Activated CD8-positive, alpha-beta T cell treated with anti-CD3 and anti-CD28 coated beads for 36 hours (primary cell): ENCODE results near the gene CAMTA1. TPM values are rescaled to one million over a fixed set of nuclear protein-coding genes. Genes with fewer than 3 reads are reported as not detected.

ENCODE experiments used
- ATAC-seq: fragments of 200-7000 bp; cut with Tn5 transposase; one replicate; pipeline ENCODE4 v1.10.0; 2021; ENCODE audit warnings: mild to moderate bottlenecking, moderate library complexity
- CTCF ChIA-PET: fragments of 350-600 bp; sonication (Branson Sonifier 250); formaldehyde crosslinking; loops from one replicate; lab custom pipeline; 2021; ENCODE audit warnings: antibody characterized with exemption; lab: Charles Lee
- POLR2A ChIA-PET: fragments of 350-600 bp; sonication (Branson Sonifier 250); formaldehyde crosslinking; loops from one replicate; lab custom pipeline; 2021; ENCODE audit warnings: antibody characterized with exemption; lab: Charles Lee
- DNase-seq: peaks from one replicate; pipeline ENCODE4 v3.0.0-alpha.2; 2020
- H3K27ac Mint-ChIP-seq: one replicate; pipeline ENCODE4 v1.8.0; 2021; ENCODE audit warnings: mild to moderate bottlenecking, mixed read lengths
- H3K27me3 Mint-ChIP-seq: one replicate; pipeline ENCODE4 v1.8.0; 2021; ENCODE audit warnings: mixed read lengths
- H3K36me3 Mint-ChIP-seq: one replicate; pipeline ENCODE4 v1.8.0; 2021; ENCODE audit warnings: low read depth, mixed read lengths
- H3K4me1 Mint-ChIP-seq: one replicate; pipeline ENCODE4 v1.8.0; 2021; ENCODE audit warnings: low read depth, mixed read lengths
- H3K4me3 Mint-ChIP-seq: one replicate; pipeline ENCODE4 v1.8.0; 2021; ENCODE audit warnings: mild to moderate bottlenecking, moderate library complexity, mixed read lengths
- H3K9me3 Mint-ChIP-seq: one replicate; pipeline ENCODE4 v1.8.0; 2021; ENCODE audit warnings: mixed read lengths
- CTCF ChIP-seq: fragments of 200-600 bp; IDR thresholded peaks from one replicate; pipeline ENCODE4 v1.8.0; 2022; ENCODE audit warnings: antibody characterized with exemption, mild to moderate bottlenecking
- intact Hi-C: fragments of 100-400 bp; cut with micrococcal nuclease; formaldehyde crosslinking; loops from one replicate; pipeline ENCODE4 v1.10.0; 2022
- total RNA-seq, 2 experiments: library from RNA; stranded (reverse); gene quantifications; one replicate each; pipeline ENCODE4 v1.2.3, GENCODE V29; 2021

CAMTA1 gene
- total RNA-seq, 2 experiments from 2014 or later, result 67.7 to 70.9 TPM

- ChIA-PET CTCF (no interaction called here), POLR2A (no interaction called here)
- no peak for ATAC-seq
- no peak overlapping the region for H3K27ac Mint-ChIP-seq
- intact Hi-C loops, result no loop called here
- H3K27me3 Mint-ChIP-seq, result no peaks in the 10 kb centered on the region
- no peak for TF ChIP-seq CTCF
- H3K9me3 Mint-ChIP-seq, result no peaks in the 10 kb centered on the region
- no peaks in the 10 kb centered on the region for H3K36me3 Mint-ChIP-seq
- no peak for DNase-seq
- H3K4me1 Mint-ChIP-seq, result no peaks in the 10 kb centered on the region
- H3K4me3 Mint-ChIP-seq, result no peak overlapping the region
Measured at GRCh38 chr1:7430047-7430608, 644.9 kb downstream of the CAMTA1 start.

DNA sequence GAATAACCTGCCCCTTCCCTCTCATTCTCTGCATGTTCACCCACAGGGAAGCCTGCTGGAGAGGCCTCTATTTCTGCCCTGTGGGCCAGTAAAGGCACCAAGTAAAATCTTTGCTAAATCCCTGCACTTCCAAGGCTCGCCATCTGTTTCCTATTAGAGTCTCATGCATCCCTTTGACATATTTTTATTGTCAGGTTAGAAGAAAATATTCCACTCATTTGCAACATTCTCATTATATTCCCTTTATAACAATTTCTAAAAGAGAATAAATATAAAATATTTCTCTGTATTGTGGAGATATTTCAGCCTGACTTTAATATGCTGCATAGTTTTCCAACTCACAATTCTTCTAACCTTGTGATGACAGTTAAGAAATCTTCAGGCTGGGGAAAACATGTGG lies 645.4 kb downstream of the CAMTA1 start:
- CTCF ChIA-PET, result no interaction called here
- Mint-ChIP-seq H3K36me3 (no peaks in the 10 kb centered on the region), H3K27ac (no peak overlapping the region), H3K4me1 (no peaks in the 10 kb centered on the region), H3K27me3 (no peaks in the 10 kb centered on the region), H3K4me3 (no peak overlapping the region), H3K9me3 (no peaks in the 10 kb centered on the region)
- DNase-seq, result no peak
- no peak for TF ChIP-seq CTCF
- intact Hi-C loops, result no loop called here
- no peak for ATAC-seq
- POLR2A ChIA-PET, result no interaction called here

- Mint-ChIP-seq H3K27ac (no peak overlapping the region), H3K4me3 (no peak overlapping the region), H3K27me3 (no peaks in the 10 kb centered on the region), H3K9me3 (no peaks in the 10 kb centered on the region), H3K36me3 (no peaks in the 10 kb centered on the region), H3K4me1 (no peaks in the 10 kb centered on the region)
- no peak for DNase-seq
- CTCF ChIA-PET, result no interaction called here
- intact Hi-C loops, result no loop called here
- no peak for TF ChIP-seq CTCF
- ATAC-seq, result no peak
- POLR2A ChIA-PET, result no interaction called here
Measured at GRCh38 chr1:7432102-7432899, 647.0 kb downstream of the CAMTA1 start.

GRCh38 chr1:7432900-7433380 lies 647.7 kb downstream of the CAMTA1 start:
- H3K27ac Mint-ChIP-seq, result no peak overlapping the region
- no peak for ATAC-seq
- no peak overlapping the region for H3K4me3 Mint-ChIP-seq
- no peak for DNase-seq
- H3K36me3 Mint-ChIP-seq, result no peaks in the 10 kb centered on the region
- ChIA-PET POLR2A (no interaction called here), CTCF (no interaction called here)
- no peaks in the 10 kb centered on the region for H3K27me3 Mint-ChIP-seq
- no peaks in the 10 kb centered on the region for H3K9me3 Mint-ChIP-seq
- H3K4me1 Mint-ChIP-seq, result no peaks in the 10 kb centered on the region
- intact Hi-C loops, result no loop called here
- TF ChIP-seq CTCF, result no peak

GRCh38 chr1:7434566-7434965 lies 649.3 kb downstream of the CAMTA1 start:
- ChIA-PET CTCF (no interaction called here), POLR2A (no interaction called here)
- ATAC-seq, result no peak
- H3K4me3 Mint-ChIP-seq, result no peak overlapping the region
- DNase-seq, result no peak
- intact Hi-C loops, result no loop called here
- H3K27me3 Mint-ChIP-seq, result no peaks in the 10 kb centered on the region
- H3K4me1 Mint-ChIP-seq, result no peaks in the 10 kb centered on the region
- H3K27ac Mint-ChIP-seq, result no peak overlapping the region
- no peaks in the 10 kb centered on the region for H3K9me3 Mint-ChIP-seq
- H3K36me3 Mint-ChIP-seq, result no peaks in the 10 kb centered on the region
- no peak for TF ChIP-seq CTCF
